ENCODE data around the gene TMEM178B. TPM values are rescaled to one million over a fixed set of nuclear protein-coding genes. Genes with fewer than 3 reads are reported as not detected.

Gene TMEM178B
- total RNA-seq, 2 donors from 2014 or later, result 1.7 to 4.1 TPM

DNA sequence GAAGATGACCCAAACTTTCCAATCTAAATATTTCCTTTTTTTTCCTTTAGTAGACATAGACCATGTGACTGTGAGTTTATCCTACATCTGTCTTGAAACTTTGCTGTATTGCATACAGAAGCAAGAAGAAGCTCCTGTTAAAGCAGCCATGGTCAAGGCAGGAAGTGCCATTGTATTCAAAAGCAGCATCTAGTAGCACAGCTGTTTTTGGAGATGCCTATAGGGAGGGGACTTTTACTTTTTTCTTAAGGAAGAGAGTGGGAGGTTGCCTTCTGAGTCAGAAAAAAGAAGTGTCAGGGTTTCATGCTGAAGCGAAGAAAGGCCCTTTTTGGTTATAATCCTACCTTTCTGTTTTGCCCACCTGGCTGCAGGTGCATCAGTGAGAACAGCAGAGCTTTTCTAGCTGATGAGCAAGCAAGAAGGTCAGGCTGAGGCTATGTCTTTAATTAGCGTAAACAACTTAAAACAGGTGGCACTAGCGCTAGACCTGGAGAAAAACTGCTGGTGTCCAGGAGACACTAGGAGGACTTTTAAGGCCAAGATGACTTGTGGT lies 243.2 kb downstream of the TMEM178B start:
- Histone ChIP-seq H3K4me3 (ENCODE audit: low read length) (no peak overlapping the region), H3K4me1 (ENCODE audit: control insufficient read depth, insufficient read depth, low read length) (no peaks in the 10 kb centered on the region), H3K9me3 (ENCODE audit: control insufficient read depth, low read length) (no peaks in the 10 kb centered on the region), H3K9ac (ENCODE audit: extremely low read depth, low read length, poor library complexity, severe bottlenecking) (no peak overlapping the region), H3K27me3 (ENCODE audit: control insufficient read depth, insufficient read depth, low read length, poor library complexity, severe bottlenecking) (no peaks in the 10 kb centered on the region), H3K27ac (ENCODE audit: low read depth, low read length) (no peak overlapping the region), H3K36me3 (ENCODE audit: control insufficient read depth, insufficient read depth, low read length) (no peaks in the 10 kb centered on the region)
- H3K4me3 Mint-ChIP-seq, result no peak overlapping the region
- H3K36me3 Mint-ChIP-seq (ENCODE audit: low read depth), result no peaks in the 10 kb centered on the region
- H3K27ac Mint-ChIP-seq, result no peak overlapping the region
- H3K27me3 Mint-ChIP-seq (ENCODE audit: insufficient read depth), result no peaks in the 10 kb centered on the region
- H3K4me1 Mint-ChIP-seq, result no peaks in the 10 kb centered on the region
- H3K9me3 Mint-ChIP-seq, result no peaks in the 10 kb centered on the region
- no peak for DNase-seq
- TF ChIP-seq, protein P1, sequence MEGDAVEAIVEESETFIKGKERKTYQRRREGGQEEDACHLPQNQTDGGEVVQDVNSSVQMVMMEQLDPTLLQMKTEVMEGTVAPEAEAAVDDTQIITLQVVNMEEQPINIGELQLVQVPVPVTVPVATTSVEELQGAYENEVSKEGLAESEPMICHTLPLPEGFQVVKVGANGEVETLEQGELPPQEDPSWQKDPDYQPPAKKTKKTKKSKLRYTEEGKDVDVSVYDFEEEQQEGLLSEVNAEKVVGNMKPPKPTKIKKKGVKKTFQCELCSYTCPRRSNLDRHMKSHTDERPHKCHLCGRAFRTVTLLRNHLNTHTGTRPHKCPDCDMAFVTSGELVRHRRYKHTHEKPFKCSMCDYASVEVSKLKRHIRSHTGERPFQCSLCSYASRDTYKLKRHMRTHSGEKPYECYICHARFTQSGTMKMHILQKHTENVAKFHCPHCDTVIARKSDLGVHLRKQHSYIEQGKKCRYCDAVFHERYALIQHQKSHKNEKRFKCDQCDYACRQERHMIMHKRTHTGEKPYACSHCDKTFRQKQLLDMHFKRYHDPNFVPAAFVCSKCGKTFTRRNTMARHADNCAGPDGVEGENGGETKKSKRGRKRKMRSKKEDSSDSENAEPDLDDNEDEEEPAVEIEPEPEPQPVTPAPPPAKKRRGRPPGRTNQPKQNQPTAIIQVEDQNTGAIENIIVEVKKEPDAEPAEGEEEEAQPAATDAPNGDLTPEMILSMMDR (conservative IDR thresholded peaks at IDR 0.05), result no peak
- WGBS, 2 experiments (ENCODE audit: insufficient coverage in 1 of 2, insufficient read length in 1 of 2), result 89 to 97% methylated on average over 3 of the region's 3 CpGs

DNA sequence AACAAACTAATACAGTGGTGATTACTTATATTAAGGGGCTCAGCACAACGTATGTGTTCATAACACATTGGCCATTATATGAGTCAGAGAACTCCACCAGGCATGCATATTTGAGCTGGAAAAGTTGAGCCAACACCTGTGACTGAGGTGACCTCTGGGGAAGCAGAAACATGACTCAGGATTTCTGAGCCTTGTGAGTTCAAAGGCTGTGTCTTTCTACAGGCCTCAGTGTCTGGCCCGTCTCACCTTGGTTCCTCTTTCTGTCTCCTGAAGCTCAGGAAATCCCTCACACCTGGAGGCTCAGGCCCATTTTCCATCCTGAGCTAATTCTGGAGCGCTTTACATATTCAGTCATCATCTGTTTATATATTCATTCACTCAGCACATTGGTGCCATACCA lies 246.4 kb downstream of the TMEM178B start:
- Histone ChIP-seq H3K36me3 (ENCODE audit: control insufficient read depth, insufficient read depth, low read length) (no peaks in the 10 kb centered on the region), H3K4me3 (ENCODE audit: low read length) (no peak overlapping the region), H3K4me1 (ENCODE audit: control insufficient read depth, insufficient read depth, low read length) (no peaks in the 10 kb centered on the region), H3K27ac (ENCODE audit: low read depth, low read length) (no peak overlapping the region), H3K9me3 (ENCODE audit: control insufficient read depth, low read length) (no peaks in the 10 kb centered on the region), H3K27me3 (ENCODE audit: control insufficient read depth, insufficient read depth, low read length, poor library complexity, severe bottlenecking) (no peaks in the 10 kb centered on the region), H3K9ac (ENCODE audit: extremely low read depth, low read length, poor library complexity, severe bottlenecking) (no peak overlapping the region)
- H3K9me3 Mint-ChIP-seq, result no peaks in the 10 kb centered on the region
- TF ChIP-seq, protein P1 (conservative IDR thresholded peaks at IDR 0.05), result no peak
- no peaks in the 10 kb centered on the region for H3K4me1 Mint-ChIP-seq
- H3K27me3 Mint-ChIP-seq (ENCODE audit: insufficient read depth), result no peaks in the 10 kb centered on the region
- no peak overlapping the region for H3K27ac Mint-ChIP-seq
- WGBS, 2 experiments (ENCODE audit: insufficient coverage in 1 of 2, insufficient read length in 1 of 2), result 92 to 96% methylated on average over 2 to 3 of the region's 3 CpGs
- DNase-seq, result no peak
- H3K4me3 Mint-ChIP-seq, result no peak overlapping the region
- no peaks in the 10 kb centered on the region for H3K36me3 Mint-ChIP-seq (ENCODE audit: low read depth)

DNA sequence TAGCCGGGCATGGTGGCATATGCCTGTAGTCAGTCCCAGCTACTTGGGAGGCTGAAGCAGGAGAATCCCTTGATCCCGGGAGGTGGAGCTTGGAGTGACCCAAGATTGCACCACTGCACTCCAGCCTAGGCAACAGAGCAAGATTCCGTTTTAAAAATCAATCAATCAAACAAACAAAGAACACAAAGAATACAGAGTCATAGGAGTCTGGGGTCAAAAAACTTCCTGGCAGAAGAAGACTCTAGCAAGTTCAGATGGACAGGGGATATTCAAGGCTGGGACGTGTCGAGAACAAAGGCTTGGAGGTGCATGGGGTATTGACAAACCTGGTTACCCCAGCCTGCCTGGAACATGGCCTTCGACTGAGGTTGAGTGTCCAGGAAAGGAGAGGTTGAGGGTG lies 248.5 kb downstream of the TMEM178B start:
- Histone ChIP-seq H3K4me3 (ENCODE audit: low read length) (no peak overlapping the region), H3K9me3 (ENCODE audit: control insufficient read depth, low read length) (no peaks in the 10 kb centered on the region), H3K27me3 (ENCODE audit: control insufficient read depth, insufficient read depth, low read length, poor library complexity, severe bottlenecking) (no peaks in the 10 kb centered on the region), H3K4me1 (ENCODE audit: control insufficient read depth, insufficient read depth, low read length) (no peaks in the 10 kb centered on the region), H3K27ac (ENCODE audit: low read depth, low read length) (no peak overlapping the region), H3K36me3 (ENCODE audit: control insufficient read depth, insufficient read depth, low read length) (no peaks in the 10 kb centered on the region), H3K9ac (ENCODE audit: extremely low read depth, low read length, poor library complexity, severe bottlenecking) (no peak overlapping the region)
- TF ChIP-seq, protein P1 (conservative IDR thresholded peaks at IDR 0.05), result no peak
- Mint-ChIP-seq H3K27ac (no peak overlapping the region), H3K4me3 (no peak overlapping the region), H3K36me3 (ENCODE audit: low read depth) (no peaks in the 10 kb centered on the region), H3K27me3 (ENCODE audit: insufficient read depth) (no peaks in the 10 kb centered on the region), H3K9me3 (no peaks in the 10 kb centered on the region), H3K4me1 (no peaks in the 10 kb centered on the region)
- no peak for DNase-seq
- WGBS, 2 experiments (ENCODE audit: insufficient coverage in 1 of 2, insufficient read length in 1 of 2), result 90% methylated on average over 3 to 6 of the region's 6 CpGs
